A673 (cell line): ENCODE data around the gene IL10. TPM values are rescaled to one million over a fixed set of nuclear protein-coding genes. Genes with fewer than 3 reads are reported as not detected.

Experiments
- BruUV-seq: library from RNA; stranded (reverse); fragments of 400-500 nt; replicated peaks from 2 replicates; lab custom pipeline; 2021; lab: Mats Ljungman, UMichigan
- CTCF ChIA-PET: fragments of 300-600 bp; sonication (Branson Sonifier 250); formaldehyde crosslinking; loops from one replicate; lab custom pipeline; 2022; ENCODE audit warnings: antibody characterized with exemption; lab: Charles Lee
- POLR2A ChIA-PET: fragments of 300-600 bp; sonication (Branson Sonifier 250); formaldehyde crosslinking; loops from one replicate; lab custom pipeline; 2022; ENCODE audit warnings: antibody characterized with exemption; ENCODE audit not compliant: low non-redundant PET; lab: Charles Lee
- DNase-seq: peaks from one replicate; pipeline ENCODE4 v3.0.0-alpha.2; 2015; ENCODE audit warnings: low spot score
- H3K27ac ChIP-seq: fragments of 200-600 bp; sonication (generic); 2 replicates; pipeline ENCODE4 v1.5.1; 2016; ENCODE audit warnings: mixed run types, low read depth, mild to moderate bottlenecking, mixed read lengths, antibody characterized with exemption, low read length; ENCODE audit not compliant: poor library complexity, severe bottlenecking
- H3K27me3 ChIP-seq: fragments of 200-600 bp; sonication (generic); replicated peaks from 2 replicates; pipeline ENCODE4 v1.6.1; 2017; ENCODE audit warnings: mixed run types, low read depth, mild to moderate bottlenecking, mixed read lengths, antibody characterized with exemption, low read length; ENCODE audit not compliant: insufficient read depth, poor library complexity
- H3K36me3 ChIP-seq: fragments of 200-600 bp; sonication (generic); 2 replicates; pipeline ENCODE4 v1.6.1; 2016; ENCODE audit warnings: mixed run types, mild to moderate bottlenecking, mixed read lengths, antibody characterized with exemption, low read length; ENCODE audit not compliant: insufficient read depth, poor library complexity, severe bottlenecking
- H3K4me1 ChIP-seq: fragments of 200-600 bp; sonication (generic); 2 replicates; pipeline ENCODE4 v1.6.1; 2017; ENCODE audit warnings: mixed run types, mild to moderate bottlenecking, mixed read lengths, antibody characterized with exemption, low read length; ENCODE audit not compliant: insufficient read depth, poor library complexity, severe bottlenecking
- H3K4me3 ChIP-seq: fragments of 200-600 bp; sonication (generic); 2 replicates; pipeline ENCODE4 v1.5.1; 2016; ENCODE audit warnings: low read depth, mixed run types, mild to moderate bottlenecking, mixed read lengths, low read length; ENCODE audit not compliant: poor library complexity, severe bottlenecking
- H3K9me3 ChIP-seq: fragments of 200-600 bp; sonication (generic); 2 replicates; pipeline ENCODE4 v1.6.1; 2016; ENCODE audit warnings: mixed run types, low read depth, mild to moderate bottlenecking, mixed read lengths, antibody characterized with exemption, low read length; ENCODE audit not compliant: poor library complexity, severe bottlenecking
- CTCF ChIP-seq: fragments of 300-800, 200-600 bp; sonication (generic); conservative IDR thresholded peaks from 2 replicates; pipeline ENCODE4 v1.5.1; 2017; ENCODE audit warnings: low read depth, mild to moderate bottlenecking, antibody characterized with exemption, low read length, moderate library complexity, mixed read lengths
- EZH2 ChIP-seq: fragments of 200-600 bp; sonication (generic); IDR thresholded peaks from 2 replicates; pipeline ENCODE4 v1.6.1; 2017; ENCODE audit warnings: borderline replicate concordance, low read depth, mild to moderate bottlenecking, mixed read lengths, antibody characterized with exemption, low read length; ENCODE audit not compliant: poor library complexity, severe bottlenecking
- intact Hi-C: fragments of 100-400 bp; cut with micrococcal nuclease; formaldehyde crosslinking; loops from one replicate; pipeline ENCODE4 v1.10.0; 2022; ENCODE audit not compliant: unreplicated experiment
- total RNA-seq: library from RNA; stranded (reverse); gene quantifications from 2 replicates; pipeline ENCODE4 v1.2.3, GENCODE V29; 2021

IL10 gene
- total RNA-seq, 1 experiment from 2014 or later: not detected

- POLR2A ChIA-PET: no interaction called here
- intact Hi-C loops: no loop called here
Observed at GRCh38 chr1:206803221-206803730, 31.0 kb upstream of the IL10 start.

GRCh38 chr1:206802401-206802800, 30.1 kb upstream of the IL10 start:
- ChIA-PET CTCF (no interaction called here), POLR2A (no interaction called here)
- intact Hi-C loops: no loop called here

More at GRCh38 chr1:206803221-206803730, 31.0 kb upstream of the IL10 start:
- Histone ChIP-seq H3K27ac (no peak overlapping the region), H3K36me3 (no peaks in the 10 kb centered on the region), H3K4me3 (no peak overlapping the region), H3K27me3 (peaks cover 8% of the 10 kb centered on the region), H3K4me1 (no peaks in the 10 kb centered on the region), H3K9me3 (no peaks in the 10 kb centered on the region)
- CTCF ChIA-PET: no interaction called here
- BruUV-seq: no TSS peak
- DNase-seq: peak; percentile 19
- TF ChIP-seq EZH2 (no peak), CTCF (no peak)

GRCh38 chr1:206801467-206801866, 29.2 kb upstream of the IL10 start:
- no peaks in the 10 kb centered on the region for H3K9me3 ChIP-seq
- H3K4me1 ChIP-seq: no peaks in the 10 kb centered on the region
- peaks cover 8% of the 10 kb centered on the region for H3K27me3 ChIP-seq
- no peak overlapping the region for H3K27ac ChIP-seq
- CTCF ChIA-PET: no interaction called here
- DNase-seq: no peak
- intact Hi-C loops: no loop called here
- H3K36me3 ChIP-seq: no peaks in the 10 kb centered on the region
- POLR2A ChIA-PET: no interaction called here
- TF ChIP-seq EZH2: no peak
- no peak for TF ChIP-seq CTCF
- no TSS peak for BruUV-seq
- no peak overlapping the region for H3K4me3 ChIP-seq

More at GRCh38 chr1:206802401-206802800, 30.1 kb upstream of the IL10 start:
- no peaks in the 10 kb centered on the region for H3K4me1 ChIP-seq
- no peaks in the 10 kb centered on the region for H3K9me3 ChIP-seq
- TF ChIP-seq CTCF (no peak), EZH2 (no peak)
- no TSS peak for BruUV-seq
- no peak for DNase-seq
- H3K4me3 ChIP-seq: no peak overlapping the region
- H3K36me3 ChIP-seq: no peaks in the 10 kb centered on the region
- H3K27ac ChIP-seq: no peak overlapping the region
- H3K27me3 ChIP-seq: peaks cover 8% of the 10 kb centered on the region
